Measurements from ENCODE around the gene PKP4.

PKP4 gene

DNA sequence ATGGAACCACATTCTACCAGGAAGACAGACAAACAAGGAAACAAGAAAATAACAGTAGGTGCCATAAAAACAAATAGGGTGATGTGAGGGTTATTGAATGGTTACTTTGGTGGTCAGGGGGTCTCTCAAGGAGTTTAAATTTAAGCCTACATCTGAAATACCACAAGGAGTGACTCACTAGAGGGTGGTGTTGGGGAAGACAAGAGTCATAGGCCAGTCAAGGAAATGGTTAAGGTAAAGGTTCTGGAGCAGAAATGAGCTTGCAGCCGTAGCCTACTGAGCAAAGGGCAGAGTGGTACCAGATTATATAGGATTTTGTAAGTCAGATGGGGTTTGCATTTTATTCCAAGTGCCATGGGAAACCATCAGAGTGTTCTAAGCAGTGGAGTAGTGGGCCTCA, 202.7 kb downstream of the PKP4 start:
- no peak for DNase-seq

DNA sequence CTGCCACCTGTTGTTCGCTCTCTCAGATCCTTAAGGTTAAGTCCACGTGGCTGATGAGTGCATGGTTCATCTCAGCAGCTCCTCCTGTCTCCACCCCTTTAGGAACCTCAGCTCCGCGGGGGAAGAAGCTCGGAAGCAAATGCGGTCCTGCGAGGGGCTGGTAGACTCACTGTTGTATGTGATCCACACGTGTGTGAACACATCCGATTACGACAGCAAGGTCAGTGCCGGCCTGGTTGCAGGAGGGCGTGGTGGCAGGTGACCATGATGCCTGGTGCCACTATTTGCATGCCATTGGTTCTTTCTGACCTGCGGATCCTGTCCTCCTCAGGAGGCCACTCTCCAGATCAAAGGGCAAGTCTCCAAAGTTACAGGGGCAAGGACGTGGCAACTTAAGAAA, 204.5 kb downstream of the PKP4 start:
- DNase-seq: no peak

- DNase-seq: no peak
Measured at GRCh38 chr2:158662421-158662820, 205.7 kb downstream of the PKP4 start.

DNA sequence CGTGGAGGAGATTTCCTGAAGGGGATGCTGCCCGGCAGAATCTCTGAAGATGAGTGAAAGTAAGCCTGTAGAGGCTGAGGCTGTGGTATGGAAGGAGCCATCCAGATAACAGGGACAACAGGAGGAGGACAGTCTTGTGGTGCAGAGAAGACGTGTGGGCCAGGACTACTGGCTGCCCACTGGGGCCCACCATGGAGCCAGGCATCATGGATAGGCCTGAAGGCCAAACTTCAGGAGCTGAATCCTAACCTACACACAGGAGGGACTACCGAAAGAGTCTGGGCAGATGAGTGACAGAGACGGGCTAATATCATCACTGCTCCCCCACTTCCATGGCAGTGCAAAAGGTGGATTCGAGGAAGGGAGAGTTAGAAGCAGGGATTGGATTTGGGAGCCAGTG, 207.0 kb downstream of the PKP4 start:
- DNase-seq: no peak

DNA sequence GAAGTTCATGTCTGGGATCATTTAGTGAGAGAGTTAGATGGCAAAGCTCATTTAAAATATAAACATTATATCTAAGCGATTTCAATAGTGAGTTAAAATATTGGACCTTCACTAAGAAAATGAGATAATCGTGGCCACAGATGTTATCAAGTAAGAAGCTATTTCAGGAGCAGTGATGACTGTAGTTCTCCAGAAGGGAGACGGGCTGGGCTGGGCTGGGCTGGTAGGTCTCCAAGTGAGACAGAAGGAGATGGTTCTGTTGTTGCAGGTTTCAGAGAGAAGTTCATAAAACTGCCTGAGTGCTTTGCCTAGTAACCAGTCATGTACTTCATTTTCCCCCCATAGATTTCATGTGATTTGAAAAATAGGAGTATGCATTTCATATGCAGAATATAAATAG, 208.2 kb downstream of the PKP4 start:
- DNase-seq: peak; percentile 8

GRCh38 chr2:158665536-158666302, 209.0 kb downstream of the PKP4 start:
- no peak for DNase-seq

DNA sequence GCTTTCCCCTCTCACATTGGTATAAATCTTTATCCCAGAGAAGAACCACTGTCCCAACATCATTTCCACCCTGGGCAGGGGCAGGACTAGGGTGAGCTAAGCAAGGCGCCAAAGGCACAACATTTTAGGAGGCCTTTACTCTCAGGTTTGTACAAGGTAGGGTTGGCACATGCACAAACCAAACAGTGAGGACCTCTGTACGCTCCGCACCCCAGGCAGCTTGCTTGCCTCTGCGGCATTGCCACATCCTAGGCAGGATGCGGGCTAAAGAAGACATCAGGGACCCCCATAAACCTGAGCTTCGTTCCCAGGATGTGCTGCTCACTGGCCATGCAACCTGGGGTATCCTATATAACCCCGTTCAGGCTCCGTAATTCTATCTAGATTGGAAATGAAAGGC, 210.2 kb downstream of the PKP4 start:
- no peak for DNase-seq

DNA sequence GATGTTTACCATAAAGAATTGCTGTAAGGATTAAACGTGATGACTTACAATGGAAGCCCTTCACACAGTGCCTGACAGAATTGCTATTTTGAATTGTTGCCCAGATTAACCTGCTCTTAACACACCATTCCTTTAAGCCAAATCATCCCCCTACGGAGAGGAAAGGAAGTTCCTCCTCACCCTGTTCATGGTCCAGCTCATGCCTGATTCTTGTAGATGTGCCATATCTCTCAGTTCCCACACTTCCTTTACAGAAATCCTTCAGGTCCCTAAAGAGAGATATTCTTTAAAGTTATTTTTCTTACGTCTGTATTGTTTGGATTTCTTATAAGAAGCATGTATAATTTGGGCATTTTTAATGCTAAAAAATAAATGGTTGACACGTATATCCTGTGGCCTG, 210.8 kb downstream of the PKP4 start:
- DNase-seq: peak; percentile 30

GRCh38 chr2:158668001-158668765, 211.4 kb downstream of the PKP4 start:
- DNase-seq: no peak

- DNase-seq: no peak
Measured at GRCh38 chr2:158670292-158670691, 213.5 kb downstream of the PKP4 start.

- DNase-seq: no peak
Measured at GRCh38 chr2:158671360-158672245, 214.9 kb downstream of the PKP4 start.

DNA sequence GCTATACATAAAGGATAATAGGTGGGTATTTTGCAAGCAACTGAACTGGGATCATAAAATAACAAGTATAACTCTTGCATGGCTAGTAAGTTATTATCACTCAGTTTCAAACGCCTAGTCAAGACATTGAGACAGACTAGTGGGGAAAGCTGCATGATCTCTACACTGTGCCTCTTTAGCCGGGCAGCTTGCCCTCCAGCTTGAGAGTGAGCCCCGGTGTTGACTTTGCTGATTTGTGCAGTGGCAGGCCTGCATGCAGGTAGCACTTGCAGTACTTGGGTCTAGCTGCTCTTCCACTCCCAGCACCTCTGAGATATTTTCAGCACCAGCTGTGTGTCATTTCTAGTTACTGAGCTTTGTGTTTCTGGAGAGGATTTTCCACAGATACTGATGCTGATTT, 219.5 kb downstream of the PKP4 start:
- DNase-seq: no peak

- no peak for DNase-seq
Measured at GRCh38 chr2:158676696-158677095, 219.9 kb downstream of the PKP4 start.

DNA sequence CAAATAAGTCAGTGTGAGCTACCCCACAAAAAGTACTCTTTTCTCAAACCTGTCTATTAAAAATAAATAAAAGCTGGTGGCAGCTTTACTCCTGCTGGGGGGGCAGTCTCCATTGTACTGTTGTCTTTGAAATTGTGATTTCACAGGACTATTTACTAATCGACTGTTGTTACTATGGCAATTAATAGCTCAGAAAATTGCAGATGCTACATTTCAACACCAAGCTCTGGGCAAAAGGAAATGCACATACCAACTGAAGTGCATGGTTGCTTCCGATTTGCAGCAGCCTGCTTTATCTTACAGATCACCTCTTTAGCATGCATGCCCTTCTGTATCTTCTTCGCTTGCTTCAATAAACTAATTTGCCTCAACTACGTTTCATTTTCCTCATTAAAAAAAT, 220.8 kb downstream of the PKP4 start:
- DNase-seq: no peak

GRCh38 chr2:158681816-158682215, 225.1 kb downstream of the PKP4 start:
- no peak for DNase-seq

GRCh38 chr2:158685646-158686045, 228.9 kb downstream of the PKP4 start:
- DNase-seq: no peak

DNA sequence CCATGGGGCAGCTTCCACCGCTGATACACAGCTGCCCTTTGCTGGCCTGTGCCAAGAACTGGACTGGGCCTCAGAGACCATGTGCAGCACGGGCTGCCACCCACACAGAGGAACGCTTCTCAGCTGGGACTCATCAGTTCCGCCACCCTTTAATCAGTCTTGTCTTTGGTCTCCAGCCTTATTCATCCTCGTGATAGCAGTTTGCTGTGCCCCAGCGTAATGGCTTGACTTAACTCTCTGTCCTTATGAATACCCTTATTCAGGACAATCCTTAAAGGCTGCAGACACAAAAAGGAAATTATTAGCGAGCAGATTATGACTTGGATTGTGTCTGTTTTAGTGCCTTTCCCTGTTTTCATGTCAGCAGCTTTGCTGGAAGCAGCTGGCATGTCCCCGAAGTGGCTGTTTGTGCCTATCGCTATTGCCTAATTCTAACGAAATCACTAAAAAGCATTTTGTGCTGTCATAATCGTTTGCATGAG, 229.5 kb downstream of the PKP4 start:
- DNase-seq: no peak

- no peak for DNase-seq
Measured at GRCh38 chr2:158687315-158687714, 230.6 kb downstream of the PKP4 start.

DNA sequence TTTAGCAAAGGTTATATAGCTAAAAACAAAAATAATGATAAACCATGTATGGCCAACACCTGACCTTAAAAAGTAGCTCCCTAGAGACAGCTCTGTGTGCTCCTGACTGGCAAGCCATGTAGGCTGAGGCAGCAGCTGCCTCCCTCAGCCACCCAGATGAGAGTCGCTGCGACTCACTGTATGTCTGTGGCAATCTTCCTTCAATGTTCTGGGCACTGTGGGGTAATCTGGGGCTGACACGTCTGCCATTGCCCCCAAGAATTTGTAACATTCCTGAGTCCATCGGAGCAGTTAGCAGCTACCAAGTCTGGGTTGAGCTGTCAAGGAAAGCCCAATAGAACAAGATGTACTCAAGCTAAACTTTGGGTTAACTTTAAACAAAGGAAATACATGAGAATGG, 232.0 kb downstream of the PKP4 start:
- no peak for DNase-seq

GRCh38 chr2:158689391-158689790, 232.6 kb downstream of the PKP4 start:
- no peak for DNase-seq

- DNase-seq: no peak
Measured at GRCh38 chr2:158690823-158691222, 234.1 kb downstream of the PKP4 start.

DNA sequence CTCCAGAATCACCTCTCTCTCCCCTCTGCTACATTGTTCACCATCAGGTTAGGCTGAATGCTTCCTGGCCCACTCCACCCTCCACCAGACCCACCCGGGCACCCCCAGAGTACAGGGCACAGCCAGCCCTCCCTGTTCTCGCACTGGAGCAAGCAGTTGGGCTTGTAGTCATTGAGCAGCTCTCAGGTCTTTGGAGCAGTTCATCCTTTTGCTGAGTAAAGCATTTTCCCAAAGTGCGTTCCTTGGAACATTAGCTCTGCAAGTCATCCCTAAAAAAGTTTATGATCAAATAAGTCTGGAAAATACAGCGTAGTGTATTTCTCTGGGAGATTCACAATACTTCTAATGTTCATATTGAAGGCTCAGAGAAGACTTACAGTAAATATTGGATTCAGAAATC, 234.9 kb downstream of the PKP4 start:
- DNase-seq: no peak

DNA sequence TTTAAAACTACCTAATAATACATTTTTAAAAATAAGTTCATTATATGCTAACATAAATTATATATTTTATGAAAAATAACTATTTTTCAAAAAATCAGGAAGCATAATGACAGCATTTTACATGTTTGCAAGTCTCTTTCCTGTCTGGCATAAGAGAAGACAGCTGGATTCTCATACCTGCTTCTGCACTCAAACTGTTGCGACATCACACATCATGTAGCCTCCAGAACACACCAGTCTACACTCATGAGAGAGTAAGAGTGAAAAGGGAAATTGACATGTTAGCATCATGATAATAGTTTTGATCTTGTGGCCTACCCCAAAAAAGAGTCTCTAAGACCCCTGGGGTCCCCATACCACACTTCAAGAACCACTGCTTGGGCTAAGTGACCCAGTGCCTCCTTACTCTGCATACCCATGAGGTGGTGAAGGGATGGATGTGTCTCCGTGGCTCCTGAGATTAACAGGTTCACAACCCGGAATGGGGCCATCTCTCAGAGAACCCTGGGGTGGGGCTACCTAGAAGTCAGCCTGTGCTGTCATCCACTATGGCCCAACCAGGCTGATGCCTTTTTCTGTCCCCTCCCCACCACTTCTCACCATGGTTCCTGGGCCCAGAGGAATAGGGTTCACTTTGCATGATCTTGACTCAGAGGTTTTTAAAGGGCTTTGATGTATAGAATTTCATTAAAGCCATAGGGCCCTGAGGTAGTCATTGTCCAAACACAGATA, 235.8 kb downstream of the PKP4 start:
- peak; percentile 20 for DNase-seq
